ENCODE data around the gene NEK6.

NEK6 gene

GRCh38 chr9:124332361-124333202 is 74.8 kb downstream of the NEK6 start:
- Histone ChIP-seq H3K4me2 (ENCODE audit: insufficient read depth, low read length) (no peak overlapping the region), H3K9me3 (ENCODE audit: insufficient read depth, low read length, severe bottlenecking) (no peaks in the 10 kb centered on the region), H3K36me3 (ENCODE audit: insufficient read depth, low read length) (no peaks in the 10 kb centered on the region), H3K4me3 (ENCODE audit: low read depth in 1 of 2, low read length in 2 of 2) (no peak overlapping the region), H3K27me3 (ENCODE audit: insufficient read depth, low read length, poor library complexity) (no peaks in the 10 kb centered on the region), H3K4me1 (ENCODE audit: insufficient read depth, low read length) (no peaks in the 10 kb centered on the region), H2AFZ (ENCODE audit: low read depth, low read length) (no peak overlapping the region), H4K20me1 (ENCODE audit: insufficient read depth, low read length) (0 out of 2 replicates have a peak, but pooled peaks cover 5% of the 10 kb centered on the region), H3K79me2 (ENCODE audit: insufficient read depth, low read length) (no peaks in the 10 kb centered on the region), H3K9ac (ENCODE audit: low read depth, low read length) (no peak overlapping the region), H3K27ac (ENCODE audit: low read length) (no peak overlapping the region)
- no peak for DNase-seq
- no peak for ATAC-seq (ENCODE audit: insufficient read depth, low read depth)
- TF ChIP-seq CTCF (IDR thresholded peaks at IDR 0.05; ENCODE audit: borderline replicate concordance, extremely low read depth, low read length, poor library complexity, severe bottlenecking) (no peak), EZH2 (IDR thresholded peaks at IDR 0.05; ENCODE audit: borderline replicate concordance, low read depth, low read length, severe bottlenecking) (no peak)

- Histone ChIP-seq H3K27ac (ENCODE audit: low read length) (no peak overlapping the region), H3K4me1 (ENCODE audit: insufficient read depth, low read length) (no peaks in the 10 kb centered on the region), H3K27me3 (ENCODE audit: insufficient read depth, low read length, poor library complexity) (no peaks in the 10 kb centered on the region), H3K4me2 (ENCODE audit: insufficient read depth, low read length) (no peak overlapping the region), H3K79me2 (ENCODE audit: insufficient read depth, low read length) (no peaks in the 10 kb centered on the region), H2AFZ (ENCODE audit: low read depth, low read length) (no peak overlapping the region), H4K20me1 (ENCODE audit: insufficient read depth, low read length) (0 out of 2 replicates have a peak, but pooled peaks cover 5% of the 10 kb centered on the region), H3K9ac (ENCODE audit: low read depth, low read length) (no peak overlapping the region), H3K36me3 (ENCODE audit: insufficient read depth, low read length) (no peaks in the 10 kb centered on the region), H3K9me3 (ENCODE audit: insufficient read depth, low read length, severe bottlenecking) (no peaks in the 10 kb centered on the region), H3K4me3 (ENCODE audit: low read depth in 1 of 2, low read length in 2 of 2) (no peak overlapping the region)
- TF ChIP-seq EZH2 (IDR thresholded peaks at IDR 0.05; ENCODE audit: borderline replicate concordance, low read depth, low read length, severe bottlenecking) (no peak), CTCF (IDR thresholded peaks at IDR 0.05; ENCODE audit: borderline replicate concordance, extremely low read depth, low read length, poor library complexity, severe bottlenecking) (no peak)
- no peak for DNase-seq
- ATAC-seq (ENCODE audit: insufficient read depth, low read depth), result no peak
Measured at GRCh38 chr9:124333203-124333579, 75.4 kb downstream of the NEK6 start.

DNA sequence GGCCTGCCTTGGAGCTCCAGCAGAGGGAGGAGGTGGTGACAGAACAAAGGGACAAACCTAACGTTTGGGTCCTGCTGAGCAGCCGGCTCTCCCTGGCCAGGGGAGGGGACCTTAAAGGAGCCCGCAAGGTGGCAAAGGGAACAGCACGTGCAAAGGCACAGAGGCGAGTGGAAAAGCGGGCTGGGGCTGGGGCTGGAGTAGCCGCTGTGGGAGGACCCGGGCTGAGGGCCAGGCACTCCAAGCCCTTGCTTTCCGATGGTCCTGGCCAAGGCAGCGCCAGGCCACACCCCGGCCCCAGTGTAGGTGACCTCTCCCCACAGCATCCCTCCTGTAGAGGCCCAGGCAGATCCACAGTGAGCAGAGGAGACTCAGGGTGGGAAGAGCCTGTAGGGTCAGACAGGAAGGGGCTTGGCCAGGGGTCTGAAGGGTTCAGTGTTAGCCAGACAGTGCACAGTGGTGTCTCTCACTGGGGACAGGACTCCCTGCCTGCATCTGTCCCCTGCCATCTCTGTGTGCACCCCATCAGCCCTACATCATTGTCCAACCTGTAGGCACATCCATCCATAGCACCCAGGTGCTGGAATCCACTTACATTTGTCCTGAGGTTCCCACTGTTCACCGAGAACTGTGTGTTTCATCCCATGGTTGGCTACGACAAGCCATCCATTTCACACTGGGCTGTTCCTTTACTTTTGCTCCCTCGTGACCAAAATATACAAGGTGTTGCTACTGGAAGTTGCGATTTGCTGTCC is 77.0 kb downstream of the NEK6 start:
- Histone ChIP-seq H3K27me3 (ENCODE audit: insufficient read depth, low read length, poor library complexity) (no peaks in the 10 kb centered on the region), H3K4me3 (ENCODE audit: low read depth in 1 of 2, low read length in 2 of 2) (no peak overlapping the region), H3K79me2 (ENCODE audit: insufficient read depth, low read length) (no peaks in the 10 kb centered on the region), H3K27ac (ENCODE audit: low read length) (no peak overlapping the region), H3K4me2 (ENCODE audit: insufficient read depth, low read length) (no peak overlapping the region), H2AFZ (ENCODE audit: low read depth, low read length) (no peak overlapping the region), H3K9ac (ENCODE audit: low read depth, low read length) (no peak overlapping the region), H4K20me1 (ENCODE audit: insufficient read depth, low read length) (0 out of 2 replicates have a peak, but pooled peaks cover 5% of the 10 kb centered on the region), H3K36me3 (ENCODE audit: insufficient read depth, low read length) (no peaks in the 10 kb centered on the region), H3K4me1 (ENCODE audit: insufficient read depth, low read length) (no peaks in the 10 kb centered on the region), H3K9me3 (ENCODE audit: insufficient read depth, low read length, severe bottlenecking) (no peaks in the 10 kb centered on the region)
- no peak for TF ChIP-seq EZH2 (IDR thresholded peaks at IDR 0.05; ENCODE audit: borderline replicate concordance, low read depth, low read length, severe bottlenecking)
- TF ChIP-seq CTCF (IDR thresholded peaks at IDR 0.05; ENCODE audit: borderline replicate concordance, extremely low read depth, low read length, poor library complexity, severe bottlenecking), result no peak
- no peak for ATAC-seq (ENCODE audit: insufficient read depth, low read depth)
- no peak for DNase-seq
